HUES48 (cell line): ENCODE results near the gene TCOF1.

Experiments
- H3K27ac ChIP-seq: one replicate; pipeline ENCODE4 v1.7.0; 2013; ENCODE audit warnings: low read depth, low read length, inconsistent platforms
- H3K27me3 ChIP-seq: 2 replicates; pipeline ENCODE4 v1.6.1; 2013; ENCODE audit warnings: mild to moderate bottlenecking, low read length; ENCODE audit not compliant: control insufficient read depth, insufficient read depth
- H3K36me3 ChIP-seq: 2 replicates; pipeline ENCODE4 v1.6.1; 2013; ENCODE audit warnings: low read length; ENCODE audit not compliant: control insufficient read depth, insufficient read depth
- H3K4me1 ChIP-seq: 2 replicates; pipeline ENCODE4 v1.6.1; 2013; ENCODE audit warnings: mild to moderate bottlenecking, low read length; ENCODE audit not compliant: control insufficient read depth, insufficient read depth
- H3K4me3 ChIP-seq: 2 replicates; pipeline ENCODE4 v1.5.1; 2013; ENCODE audit warnings: mild to moderate bottlenecking, low read depth, low read length
- H3K9ac ChIP-seq: 2 replicates; pipeline ENCODE4 v1.6.1; 2013; ENCODE audit warnings: mild to moderate bottlenecking, low read depth, low read length, moderate library complexity
- H3K9me3 ChIP-seq: 2 replicates; pipeline ENCODE4 v1.6.1; 2013; ENCODE audit warnings: low read length; ENCODE audit not compliant: control insufficient read depth, insufficient read depth

TCOF1 gene

GRCh38 chr5:150401376-150402228 is 44.1 kb downstream of the TCOF1 start:
- no peak overlapping the region for H3K9ac ChIP-seq
- H3K27ac ChIP-seq: no peak overlapping the region
- H3K4me1 ChIP-seq: no peaks in the 10 kb centered on the region
- H3K9me3 ChIP-seq: no peaks in the 10 kb centered on the region
- H3K27me3 ChIP-seq: no peaks in the 10 kb centered on the region
- H3K4me3 ChIP-seq: no peak overlapping the region
- peaks cover 62% of the 10 kb centered on the region for H3K36me3 ChIP-seq

- Histone ChIP-seq H3K27ac (no peak overlapping the region), H3K27me3 (no peaks in the 10 kb centered on the region), H3K36me3 (peaks cover 57% of the 10 kb centered on the region), H3K9me3 (no peaks in the 10 kb centered on the region), H3K4me3 (no peak overlapping the region), H3K9ac (no peak overlapping the region), H3K4me1 (no peaks in the 10 kb centered on the region)
These were observed 44.8 kb downstream of the TCOF1 start for GRCh38 chr5:150402229-150402773.

DNA sequence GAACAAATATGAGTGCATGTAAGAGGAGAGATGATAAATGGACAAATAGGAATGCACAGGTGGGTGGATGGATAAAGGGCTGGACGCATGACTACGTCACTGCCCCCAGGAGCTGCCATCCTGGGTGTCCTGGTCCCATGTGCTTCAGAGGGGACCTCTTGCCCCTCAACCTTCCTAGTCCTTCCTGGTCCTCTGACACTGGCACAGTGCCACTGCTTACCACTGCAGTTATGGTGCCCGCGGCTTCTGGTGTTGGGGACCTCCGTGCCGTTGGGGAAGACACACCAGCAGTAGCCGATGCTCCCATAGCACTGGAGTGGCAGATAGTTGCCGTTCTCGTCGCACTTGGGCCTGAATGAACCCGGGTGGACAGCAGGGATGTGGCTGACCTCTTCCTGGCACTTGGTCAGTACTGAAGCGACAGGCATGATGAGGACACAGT is 45.4 kb downstream of the TCOF1 start:
- peaks cover 50% of the 10 kb centered on the region for H3K36me3 ChIP-seq

GRCh38 chr5:150404121-150404520 is 46.6 kb downstream of the TCOF1 start:
- Histone ChIP-seq H3K4me1 (peaks cover 3% of the 10 kb centered on the region; the same call in 1 of the 2 replicates), H3K9me3 (no peaks in the 10 kb centered on the region), H3K27me3 (no peaks in the 10 kb centered on the region), H3K36me3 (peaks cover 38% of the 10 kb centered on the region), H3K27ac (no peak overlapping the region), H3K9ac (no peak overlapping the region), H3K4me3 (no peak overlapping the region)

More for the DNA sequence above, 45.4 kb downstream of the TCOF1 start:
- H3K9me3 ChIP-seq: no peaks in the 10 kb centered on the region
- no peaks in the 10 kb centered on the region for H3K4me1 ChIP-seq
- no peak overlapping the region for H3K9ac ChIP-seq
- H3K27ac ChIP-seq: no peak overlapping the region
- H3K4me3 ChIP-seq: no peak overlapping the region
- H3K27me3 ChIP-seq: no peaks in the 10 kb centered on the region

GRCh38 chr5:150404535-150404934 is 47.0 kb downstream of the TCOF1 start:
- H3K4me1 ChIP-seq: peaks cover 3% of the 10 kb centered on the region; the same call in 1 of the 2 replicates
- no peak overlapping the region for H3K9ac ChIP-seq
- H3K27me3 ChIP-seq: no peaks in the 10 kb centered on the region
- no peak overlapping the region for H3K27ac ChIP-seq
- no peaks in the 10 kb centered on the region for H3K9me3 ChIP-seq
- H3K4me3 ChIP-seq: no peak overlapping the region
- H3K36me3 ChIP-seq: peaks cover 34% of the 10 kb centered on the region

- Histone ChIP-seq H3K36me3 (peaks cover 28% of the 10 kb centered on the region), H3K9me3 (no peaks in the 10 kb centered on the region), H3K4me1 (peaks cover 6% of the 10 kb centered on the region), H3K9ac (no peak overlapping the region), H3K4me3 (no peak overlapping the region), H3K27ac (no peak overlapping the region), H3K27me3 (no peaks in the 10 kb centered on the region)
These were observed 47.7 kb downstream of the TCOF1 start for GRCh38 chr5:150404941-150405816.

- Histone ChIP-seq H3K4me1 (peaks cover 15% of the 10 kb centered on the region), H3K36me3 (peaks cover 17% of the 10 kb centered on the region), H3K9ac (no peak overlapping the region), H3K27me3 (no peaks in the 10 kb centered on the region), H3K9me3 (no peaks in the 10 kb centered on the region), H3K4me3 (no peak overlapping the region), H3K27ac (no peak overlapping the region)
These were observed 48.7 kb downstream of the TCOF1 start for GRCh38 chr5:150406103-150406722.

GRCh38 chr5:150406723-150407095 is 49.2 kb downstream of the TCOF1 start:
- Histone ChIP-seq H3K4me1 (peaks cover 20% of the 10 kb centered on the region), H3K27me3 (no peaks in the 10 kb centered on the region), H3K9me3 (no peaks in the 10 kb centered on the region), H3K36me3 (peaks cover 16% of the 10 kb centered on the region), H3K27ac (no peak overlapping the region), H3K9ac (no peak overlapping the region), H3K4me3 (no peak overlapping the region)

DNA sequence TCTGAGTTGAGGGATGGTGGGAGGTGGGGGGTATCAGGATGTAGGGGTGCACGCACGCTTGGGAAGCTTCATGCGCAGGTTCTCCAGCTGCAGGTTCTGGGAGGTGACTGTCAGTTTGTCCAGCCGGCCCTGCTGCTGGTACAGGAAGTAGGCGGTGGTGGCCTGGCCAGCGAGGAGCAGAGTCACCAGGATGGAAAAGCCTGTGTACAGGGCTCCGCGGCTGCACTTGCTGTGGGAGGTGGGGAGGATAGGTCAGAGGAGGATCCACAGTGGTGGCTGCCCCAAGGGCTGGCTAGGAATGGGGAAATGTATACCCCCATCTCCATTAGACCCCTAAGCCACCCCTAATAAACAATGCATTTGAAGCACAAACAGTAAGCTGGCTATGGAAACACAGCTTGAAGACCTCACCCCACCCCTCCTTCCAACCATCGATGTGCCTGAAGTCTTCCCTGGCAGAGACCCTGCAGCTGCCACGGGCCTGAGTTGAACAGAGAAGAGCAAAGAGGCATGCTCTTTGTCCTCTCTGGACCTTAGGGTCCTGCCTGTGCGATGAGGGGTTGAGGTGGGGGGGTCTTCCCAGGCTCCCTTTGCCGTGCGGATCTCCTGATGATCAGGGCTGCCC is 49.7 kb downstream of the TCOF1 start:
- H3K4me1 ChIP-seq: peaks cover 21% of the 10 kb centered on the region
- no peak overlapping the region for H3K9ac ChIP-seq
- no peaks in the 10 kb centered on the region for H3K27me3 ChIP-seq
- no peak overlapping the region for H3K27ac ChIP-seq
- no peaks in the 10 kb centered on the region for H3K9me3 ChIP-seq
- H3K4me3 ChIP-seq: no peak overlapping the region
- H3K36me3 ChIP-seq: peaks cover 12% of the 10 kb centered on the region

- Histone ChIP-seq H3K36me3 (no peaks in the 10 kb centered on the region), H3K27me3 (no peaks in the 10 kb centered on the region), H3K9ac (no peak overlapping the region; the same call in 1 of the 2 replicates), H3K4me3 (no peak overlapping the region), H3K9me3 (no peaks in the 10 kb centered on the region), H3K27ac (no peak overlapping the region), H3K4me1 (peaks cover 27% of the 10 kb centered on the region)
These were observed 50.9 kb downstream of the TCOF1 start for GRCh38 chr5:150408231-150408943.
